LNCAP (cell line): ENCODE data around the gene KIFC3.

ENCODE experiments used
- CTCF ChIP-seq: fragments of 450-650 bp; IDR thresholded peaks from 2 replicates; pipeline ENCODE4 v1.5.1; 2017; ENCODE audit warnings: mild to moderate bottlenecking

KIFC3 gene

GRCh38 chr16:57750796-57751538, 51.3 kb downstream of the KIFC3 start:
- no peak for TF ChIP-seq CTCF

DNA sequence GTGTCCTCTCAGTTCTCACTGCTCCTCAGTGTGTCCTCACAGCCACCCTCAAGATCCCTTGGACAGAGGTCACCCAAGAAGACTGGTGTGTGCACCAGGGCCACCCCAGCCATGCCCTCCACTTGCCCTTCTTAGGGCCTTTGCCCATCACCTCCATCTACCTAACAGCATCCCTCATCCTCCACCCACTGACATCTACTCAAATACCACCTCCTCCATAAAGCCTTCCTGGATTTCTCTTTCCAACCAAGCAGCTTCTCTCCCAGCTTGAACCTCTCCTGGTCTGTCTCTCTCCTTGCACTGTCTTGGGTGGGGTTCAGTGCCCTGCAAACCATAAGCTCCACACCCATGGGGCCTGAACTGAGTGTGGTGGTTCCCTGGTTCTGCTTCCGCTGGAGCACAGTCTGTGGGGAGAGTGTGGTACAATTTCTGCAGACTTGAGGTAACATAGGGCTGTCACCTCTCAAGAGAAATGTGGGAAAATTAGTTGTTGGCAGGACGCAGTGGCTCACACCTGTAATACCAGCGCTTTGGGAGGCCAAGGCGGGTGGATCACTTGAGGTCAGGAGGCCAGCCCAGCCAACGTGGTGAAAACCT, 52.3 kb downstream of the KIFC3 start:
- no peak for TF ChIP-seq CTCF

DNA sequence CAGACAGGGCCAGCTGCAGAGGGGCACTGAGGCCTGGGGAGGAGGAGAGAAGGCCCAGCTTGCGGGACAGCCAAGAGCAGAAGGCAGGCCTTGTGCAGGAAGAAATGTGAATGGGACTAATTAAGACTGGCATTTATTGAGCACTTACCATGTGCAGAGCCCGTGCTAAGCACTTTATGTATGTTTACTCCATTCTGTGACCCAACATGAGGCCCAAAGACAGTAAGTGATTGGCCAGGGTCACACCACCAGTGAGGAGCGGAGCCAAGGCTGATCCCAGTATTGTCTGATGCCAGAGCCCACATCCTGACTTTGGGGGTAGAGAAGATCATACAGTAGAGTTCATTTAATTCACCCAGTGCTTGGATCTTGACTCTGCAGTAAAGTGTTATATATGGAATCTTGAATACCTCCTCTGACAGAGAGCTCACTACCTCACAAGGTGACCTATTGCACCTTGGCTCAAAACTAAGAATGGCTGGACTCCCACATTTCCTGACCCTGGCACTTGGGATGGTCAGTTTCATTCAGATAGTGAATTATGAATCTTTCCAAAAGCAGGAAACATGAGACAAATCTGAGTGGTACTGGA, 53.1 kb downstream of the KIFC3 start:
- TF ChIP-seq CTCF, result no peak

DNA sequence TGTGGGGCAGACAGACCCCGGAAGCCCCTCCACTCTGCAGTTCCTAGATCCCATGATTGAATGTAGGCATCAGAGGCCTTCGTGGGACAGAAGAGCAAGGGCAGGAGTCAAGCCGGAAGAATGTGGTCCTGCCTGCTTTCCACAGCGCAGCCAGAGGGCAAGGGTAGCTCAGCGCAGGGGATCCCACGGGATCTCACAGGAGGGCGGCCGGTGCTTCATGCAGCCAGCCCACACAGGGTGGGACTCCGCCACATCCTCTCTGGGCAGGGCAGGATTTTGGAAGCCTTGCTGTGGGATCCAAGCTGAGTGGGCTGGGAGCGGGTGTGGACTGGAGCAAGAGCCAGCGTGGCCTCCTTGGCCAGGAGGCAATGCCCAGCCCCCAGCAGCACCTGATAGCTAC, 53.7 kb downstream of the KIFC3 start:
- TF ChIP-seq CTCF, result no peak

DNA sequence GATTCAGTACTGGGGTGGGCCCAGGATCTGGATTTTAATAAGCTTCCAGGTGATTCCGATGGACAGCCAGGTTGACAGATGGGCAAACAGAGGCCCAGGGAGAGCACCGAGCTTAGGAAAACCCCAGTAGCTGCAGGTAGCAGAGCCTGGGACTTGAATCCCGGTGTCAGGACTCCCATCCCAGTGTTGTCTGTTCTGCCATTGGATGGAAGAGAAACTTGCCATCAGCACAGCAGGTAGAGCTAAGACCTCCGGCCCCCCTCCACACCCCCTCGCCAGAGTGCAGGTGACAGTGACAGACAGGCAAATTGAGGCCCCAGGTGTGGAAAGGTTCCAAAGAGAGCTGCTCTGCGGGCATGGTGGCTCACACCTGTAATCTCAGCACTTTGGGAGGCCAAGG, 54.3 kb downstream of the KIFC3 start:
- TF ChIP-seq CTCF, result no peak

DNA sequence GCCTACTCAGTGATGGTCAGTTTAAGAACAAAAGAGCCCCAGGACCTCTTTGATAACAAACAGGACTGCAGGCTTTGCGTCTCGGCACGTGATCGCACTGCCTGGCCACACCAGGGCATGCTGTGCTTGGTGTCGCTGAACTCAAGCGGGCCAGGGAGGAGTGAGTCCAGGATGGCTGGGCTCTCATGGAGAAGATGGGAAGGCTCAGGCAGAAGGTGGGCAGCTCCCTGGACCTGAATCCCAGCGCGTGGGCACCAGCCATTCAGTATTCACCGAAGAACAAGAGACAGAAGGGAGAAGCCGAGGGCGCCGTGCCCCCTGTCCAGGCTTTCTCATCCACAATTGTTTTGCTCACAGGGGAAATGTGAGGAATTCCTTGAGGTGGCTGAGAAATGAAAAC, 54.8 kb downstream of the KIFC3 start:
- TF ChIP-seq CTCF, result no peak

GRCh38 chr16:57747091-57747490, 55.2 kb downstream of the KIFC3 start:
- no peak for TF ChIP-seq CTCF
